NCI-H146 (cell line): ENCODE data around the gene DNAJC5G.
A peak's percentile ranks its signal among the peaks of the same experiment; 100 is the strongest.

Experiments used
- DNase-seq: peaks from one replicate; lab custom pipeline; 2025; lab: John Stamatoyannopoulos, UW

Gene DNAJC5G

GRCh38 chr2:27275211-27276150 lies at the start of gene DNAJC5G:
Gene DNAJC5G (plus strand): TSS chr2:27275433. CDS start chr2:27276729, 1,296 bp downstream.
- no peak for DNase-seq

GRCh38 chr2:27225526-27225925 lies 49.7 kb upstream of the DNAJC5G start:
- no peak for DNase-seq

GRCh38 chr2:27227501-27227900 lies 47.7 kb upstream of the DNAJC5G start:
- no peak for DNase-seq

GRCh38 chr2:27231921-27232320 lies 43.3 kb upstream of the DNAJC5G start:
- DNase-seq = no peak

GRCh38 chr2:27233341-27233740 lies 41.9 kb upstream of the DNAJC5G start:
- no peak for DNase-seq

GRCh38 chr2:27236136-27236535 lies 39.1 kb upstream of the DNAJC5G start:
- no peak for DNase-seq

- no peak for DNase-seq
Measured at GRCh38 chr2:27236626-27237025, 38.6 kb upstream of the DNAJC5G start.

GRCh38 chr2:27237341-27237945 lies 37.8 kb upstream of the DNAJC5G start:
- DNase-seq = no peak

- DNase-seq = no peak
Measured at GRCh38 chr2:27238976-27239375, 36.3 kb upstream of the DNAJC5G start.

GRCh38 chr2:27240406-27240805 lies 34.8 kb upstream of the DNAJC5G start:
- DNase-seq = no peak

- no peak for DNase-seq
Measured at GRCh38 chr2:27241761-27242613, 33.2 kb upstream of the DNAJC5G start.

GRCh38 chr2:27242614-27242951 lies 32.6 kb upstream of the DNAJC5G start:
- DNase-seq = no peak

GRCh38 chr2:27243391-27244130 lies 31.7 kb upstream of the DNAJC5G start:
- DNase-seq = no peak

- DNase-seq = no peak
Measured at GRCh38 chr2:27245116-27245515, 30.1 kb upstream of the DNAJC5G start.

GRCh38 chr2:27245626-27246025 lies 29.6 kb upstream of the DNAJC5G start:
- no peak for DNase-seq

GRCh38 chr2:27247893-27248292 lies 27.3 kb upstream of the DNAJC5G start:
- DNase-seq = no peak

GRCh38 chr2:27249159-27249890 lies 25.9 kb upstream of the DNAJC5G start:
- no peak for DNase-seq

GRCh38 chr2:27249891-27250651 lies 25.2 kb upstream of the DNAJC5G start:
- peak; percentile 52 for DNase-seq

- DNase-seq = no peak
Measured at GRCh38 chr2:27250652-27251379, 24.4 kb upstream of the DNAJC5G start.

GRCh38 chr2:27251766-27252165 lies 23.5 kb upstream of the DNAJC5G start:
- no peak for DNase-seq
